ENCODE data around the gene CDK8.
"Not testable (repeated sequence)": the region's sequence is repeated elsewhere in the genome, so short reads cannot be mapped to it uniquely, and the experiment has no call there.

The CDK8 gene

DNA sequence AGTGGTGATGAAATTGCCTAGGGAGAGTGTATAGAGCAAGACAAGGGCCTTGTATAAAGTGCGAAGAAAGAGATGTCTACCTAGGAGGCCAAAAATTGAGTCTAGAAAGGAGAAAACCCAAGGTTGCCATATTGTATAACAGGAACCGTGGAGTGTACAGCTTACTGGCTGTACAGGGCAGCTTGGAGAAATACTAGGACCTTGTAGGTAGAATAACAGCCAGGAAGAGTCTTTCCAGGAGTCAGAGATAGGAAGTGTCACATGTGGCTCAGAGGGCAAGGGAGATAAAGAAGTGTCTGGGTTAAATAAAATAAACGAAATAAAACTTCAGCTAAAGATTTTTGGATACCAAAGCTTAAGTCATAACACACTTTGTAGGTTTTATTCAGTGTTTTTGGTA lies 12.4 kb downstream of the CDK8 start:
- no peak for TF ChIP-seq ZFX (IDR thresholded peaks at IDR 0.05; ENCODE audit: borderline replicate concordance)
- TF ChIP-seq, protein P1, sequence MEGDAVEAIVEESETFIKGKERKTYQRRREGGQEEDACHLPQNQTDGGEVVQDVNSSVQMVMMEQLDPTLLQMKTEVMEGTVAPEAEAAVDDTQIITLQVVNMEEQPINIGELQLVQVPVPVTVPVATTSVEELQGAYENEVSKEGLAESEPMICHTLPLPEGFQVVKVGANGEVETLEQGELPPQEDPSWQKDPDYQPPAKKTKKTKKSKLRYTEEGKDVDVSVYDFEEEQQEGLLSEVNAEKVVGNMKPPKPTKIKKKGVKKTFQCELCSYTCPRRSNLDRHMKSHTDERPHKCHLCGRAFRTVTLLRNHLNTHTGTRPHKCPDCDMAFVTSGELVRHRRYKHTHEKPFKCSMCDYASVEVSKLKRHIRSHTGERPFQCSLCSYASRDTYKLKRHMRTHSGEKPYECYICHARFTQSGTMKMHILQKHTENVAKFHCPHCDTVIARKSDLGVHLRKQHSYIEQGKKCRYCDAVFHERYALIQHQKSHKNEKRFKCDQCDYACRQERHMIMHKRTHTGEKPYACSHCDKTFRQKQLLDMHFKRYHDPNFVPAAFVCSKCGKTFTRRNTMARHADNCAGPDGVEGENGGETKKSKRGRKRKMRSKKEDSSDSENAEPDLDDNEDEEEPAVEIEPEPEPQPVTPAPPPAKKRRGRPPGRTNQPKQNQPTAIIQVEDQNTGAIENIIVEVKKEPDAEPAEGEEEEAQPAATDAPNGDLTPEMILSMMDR (IDR thresholded peaks at IDR 0.05): no peak

DNA sequence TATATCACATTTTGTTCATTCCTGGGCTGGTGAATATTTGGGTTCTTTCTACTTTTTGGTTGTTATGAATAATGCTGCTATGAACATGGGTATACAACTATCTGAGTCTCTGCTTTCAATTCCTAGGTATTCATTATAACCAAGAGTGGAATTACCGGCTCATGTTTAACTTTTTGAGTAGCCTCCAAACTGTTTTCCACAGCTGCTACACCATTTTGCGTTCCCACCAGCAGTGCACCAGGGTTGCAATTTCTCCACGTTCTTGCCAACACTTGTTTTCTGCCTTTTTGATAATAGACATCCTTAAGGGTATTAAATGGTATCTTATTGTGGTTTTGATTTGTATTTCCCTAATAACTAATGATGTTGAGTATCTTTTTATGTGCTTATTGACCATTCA lies 16.8 kb downstream of the CDK8 start:
- H3K27ac ChIP-seq: no peak overlapping the region
- no peak for TF ChIP-seq ZFX (IDR thresholded peaks at IDR 0.05; ENCODE audit: borderline replicate concordance)
- TF ChIP-seq, protein P1 (IDR thresholded peaks at IDR 0.05): no peak

More for the DNA sequence above, 12.4 kb downstream of the CDK8 start:
- no peak overlapping the region for H3K27ac ChIP-seq

DNA sequence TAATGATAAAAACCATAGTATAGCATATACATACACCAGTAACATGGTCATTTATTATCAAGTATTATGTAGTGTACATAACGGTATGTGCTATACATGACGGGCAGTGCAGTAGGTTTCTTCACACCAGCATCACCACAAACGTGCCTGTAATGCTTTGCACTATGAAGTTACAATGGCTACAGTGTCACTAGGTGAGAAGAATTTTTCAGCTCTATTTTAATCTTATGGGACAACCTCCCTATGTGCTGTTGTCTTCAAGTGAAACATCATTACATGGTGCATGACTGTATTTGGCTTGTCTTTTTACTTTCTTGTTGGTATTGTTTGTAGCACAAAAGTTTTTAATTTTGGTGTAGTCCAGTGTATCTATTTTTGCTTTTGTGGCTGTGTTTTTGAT lies 18.7 kb downstream of the CDK8 start:
- H3K27ac ChIP-seq: no peak overlapping the region
- TF ChIP-seq, protein P1 (IDR thresholded peaks at IDR 0.05): no peak
- TF ChIP-seq ZFX (IDR thresholded peaks at IDR 0.05; ENCODE audit: borderline replicate concordance): no peak

DNA sequence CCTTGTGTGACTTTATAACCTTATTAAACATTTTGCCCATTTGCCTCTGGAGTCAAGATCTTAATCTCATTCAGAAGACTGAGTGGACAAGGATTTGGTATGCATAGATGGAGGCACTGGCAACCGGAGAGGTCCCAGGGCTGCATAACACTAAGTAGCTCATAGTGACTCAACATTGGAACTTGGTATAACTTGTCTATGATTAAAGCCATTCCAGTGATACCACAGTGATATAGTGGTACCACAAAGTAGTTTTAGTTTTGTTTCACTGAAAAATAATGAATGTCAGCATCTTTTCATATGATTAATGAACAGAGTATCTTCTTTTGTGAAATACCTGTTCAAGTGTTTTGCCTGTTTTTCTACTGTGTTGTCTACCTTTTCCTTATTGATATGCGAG lies 26.4 kb downstream of the CDK8 start:
- TF ChIP-seq, protein P1 (IDR thresholded peaks at IDR 0.05): no peak
- no peak for TF ChIP-seq ZFX (IDR thresholded peaks at IDR 0.05; ENCODE audit: borderline replicate concordance)
- no peak overlapping the region for H3K27ac ChIP-seq

DNA sequence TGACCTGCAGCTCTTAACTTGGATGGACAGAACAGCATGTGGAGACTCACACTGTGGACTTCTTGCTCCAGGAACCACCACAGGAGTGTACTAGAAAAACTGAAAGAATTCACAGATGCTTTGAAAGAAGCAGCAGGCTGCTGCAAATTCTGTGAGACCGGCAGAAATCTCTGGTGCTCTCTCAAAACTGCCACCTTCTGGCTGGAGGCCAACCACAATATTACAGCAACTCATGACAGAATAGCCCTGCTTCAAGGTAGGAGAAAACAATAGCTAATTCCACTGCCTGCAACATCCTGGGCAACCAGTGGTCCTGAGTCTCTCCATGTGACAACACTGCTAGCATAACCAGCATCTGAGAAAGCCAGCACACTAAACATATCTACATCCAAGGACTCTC lies 26.9 kb downstream of the CDK8 start:
- TF ChIP-seq, protein P1 (IDR thresholded peaks at IDR 0.05): no peak
- no peak for TF ChIP-seq ZFX (IDR thresholded peaks at IDR 0.05; ENCODE audit: borderline replicate concordance)
- no peak overlapping the region for H3K27ac ChIP-seq

DNA sequence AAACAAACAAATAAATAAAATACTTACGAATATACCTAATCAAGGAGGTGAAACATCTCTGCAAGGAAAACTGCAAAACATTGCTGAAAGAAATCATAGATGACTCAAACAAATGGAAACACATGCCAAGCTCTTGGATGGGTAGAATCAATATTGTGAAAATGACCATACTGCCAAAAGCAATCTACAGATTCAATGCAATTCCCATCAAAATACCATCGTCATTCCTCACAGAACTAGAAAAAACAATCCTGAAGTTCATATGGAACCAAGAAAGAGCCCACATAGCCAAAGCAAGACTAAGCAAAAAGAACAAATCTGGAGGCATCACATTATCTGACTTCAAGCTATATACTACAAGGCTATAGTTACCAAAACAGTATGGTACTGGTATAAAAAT lies 32.0 kb downstream of the CDK8 start:
- not testable (repeated sequence) for H3K27ac ChIP-seq

DNA sequence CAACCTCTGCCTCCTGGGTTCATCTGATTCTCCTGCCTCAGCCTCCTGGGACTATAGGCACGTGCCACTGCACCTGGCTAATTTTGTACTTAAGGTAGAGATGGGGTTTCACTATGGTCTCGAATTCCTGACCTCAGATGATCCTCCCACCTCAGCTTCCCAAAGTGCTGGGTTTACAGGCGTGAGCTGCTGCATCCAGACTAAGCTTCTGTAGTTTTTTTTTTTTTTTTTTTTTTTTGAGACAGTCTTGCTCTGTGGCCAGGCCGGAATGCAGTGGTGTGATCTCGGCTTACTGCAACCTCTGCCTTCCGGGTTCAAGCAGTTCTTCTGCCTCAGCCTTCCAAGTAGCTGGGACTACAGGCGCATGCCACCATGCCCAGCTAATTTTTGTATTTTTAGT lies 34.9 kb downstream of the CDK8 start:
- not testable (repeated sequence) for H3K27ac ChIP-seq

DNA sequence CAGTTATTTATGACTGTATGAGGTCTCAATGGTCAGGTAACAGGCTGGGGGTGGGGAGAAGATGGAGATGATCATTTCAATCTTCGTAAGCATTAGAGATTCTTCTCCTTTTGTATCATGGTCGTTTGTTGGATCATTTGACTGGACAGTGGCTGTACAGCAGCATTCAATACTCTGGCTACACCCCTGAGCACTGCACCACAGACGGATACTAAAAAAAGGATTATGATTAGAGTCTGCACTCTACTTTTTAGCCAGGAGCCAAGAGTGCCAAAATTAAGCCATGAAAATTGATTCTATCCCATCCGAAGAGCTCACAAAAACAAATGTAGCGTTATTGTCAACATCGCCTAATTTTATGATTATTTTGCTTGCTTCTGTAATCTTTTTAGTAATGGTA lies 41.9 kb downstream of the CDK8 start:
- H3K27ac ChIP-seq: no peak overlapping the region
- no peak for TF ChIP-seq ZFX (IDR thresholded peaks at IDR 0.05; ENCODE audit: borderline replicate concordance)
- TF ChIP-seq, protein P1 (IDR thresholded peaks at IDR 0.05): no peak

Data from 22Rv1 (cell line).